DND-41 (cell line): ENCODE data around the gene CD22.

ENCODE experiments used
- EZH2 ChIP-seq: IDR thresholded peaks from 3 replicates; pipeline ENCODE4 v1.6.1; 2012; ENCODE audit warnings: borderline replicate concordance, low read depth, mild to moderate bottlenecking, moderate library complexity, low read length, inconsistent platforms; ENCODE audit not compliant: severe bottlenecking
- TF ChIP-seq, protein P1 (sequence below): IDR thresholded peaks from 2 replicates; pipeline ENCODE4 v1.5.1; 2012; ENCODE audit warnings: borderline replicate concordance, low read length, moderate library complexity, mild to moderate bottlenecking; ENCODE audit not compliant: poor library complexity, severe bottlenecking; ENCODE audit errors: extremely low read depth

DNA sequence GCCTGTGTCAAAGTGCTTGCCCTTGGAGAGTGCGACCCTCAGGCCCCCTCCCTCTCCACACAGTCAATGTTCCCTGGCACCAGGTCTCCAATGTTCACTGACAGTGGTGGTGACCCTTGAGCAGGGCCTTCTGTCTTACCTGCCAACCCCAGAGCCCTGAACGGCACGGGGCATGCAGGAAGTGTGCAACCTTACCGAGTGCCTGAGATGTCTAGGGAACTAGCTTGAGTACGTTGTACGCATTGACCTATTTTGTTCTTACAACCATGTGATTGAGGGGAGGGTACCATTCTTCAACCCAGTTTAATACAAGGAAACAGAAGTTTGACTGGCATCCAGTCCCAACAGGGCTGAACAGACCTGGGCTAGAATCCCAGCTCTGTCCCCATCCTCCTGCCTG is 23.8 kb upstream of the CD22 start:
- TF ChIP-seq, protein P1, sequence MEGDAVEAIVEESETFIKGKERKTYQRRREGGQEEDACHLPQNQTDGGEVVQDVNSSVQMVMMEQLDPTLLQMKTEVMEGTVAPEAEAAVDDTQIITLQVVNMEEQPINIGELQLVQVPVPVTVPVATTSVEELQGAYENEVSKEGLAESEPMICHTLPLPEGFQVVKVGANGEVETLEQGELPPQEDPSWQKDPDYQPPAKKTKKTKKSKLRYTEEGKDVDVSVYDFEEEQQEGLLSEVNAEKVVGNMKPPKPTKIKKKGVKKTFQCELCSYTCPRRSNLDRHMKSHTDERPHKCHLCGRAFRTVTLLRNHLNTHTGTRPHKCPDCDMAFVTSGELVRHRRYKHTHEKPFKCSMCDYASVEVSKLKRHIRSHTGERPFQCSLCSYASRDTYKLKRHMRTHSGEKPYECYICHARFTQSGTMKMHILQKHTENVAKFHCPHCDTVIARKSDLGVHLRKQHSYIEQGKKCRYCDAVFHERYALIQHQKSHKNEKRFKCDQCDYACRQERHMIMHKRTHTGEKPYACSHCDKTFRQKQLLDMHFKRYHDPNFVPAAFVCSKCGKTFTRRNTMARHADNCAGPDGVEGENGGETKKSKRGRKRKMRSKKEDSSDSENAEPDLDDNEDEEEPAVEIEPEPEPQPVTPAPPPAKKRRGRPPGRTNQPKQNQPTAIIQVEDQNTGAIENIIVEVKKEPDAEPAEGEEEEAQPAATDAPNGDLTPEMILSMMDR, result no peak
- TF ChIP-seq EZH2, result no peak
